SU-DHL-6 (cell line): ENCODE data around the gene CCDC40.

Experiments used
- EZH2phosphoT487 ChIP-seq: fragments of 200-600 bp; sonication (generic), shearing (Covaris generic); conservative IDR thresholded peaks from 2 replicates; pipeline ENCODE4 v1.6.1; 2018; ENCODE audit warnings: mild to moderate bottlenecking, antibody characterized with exemption, low read length, moderate library complexity, mixed read lengths
- TF ChIP-seq, protein P1 (sequence below): fragments of 200-600 bp; sonication (generic); IDR thresholded peaks from one replicate; pipeline ENCODE4 v1.5.1; 2017; ENCODE audit warnings: antibody characterized with exemption, mild to moderate bottlenecking, low read length, moderate library complexity; ENCODE audit not compliant: insufficient read depth, poor library complexity, severe bottlenecking

DNA sequence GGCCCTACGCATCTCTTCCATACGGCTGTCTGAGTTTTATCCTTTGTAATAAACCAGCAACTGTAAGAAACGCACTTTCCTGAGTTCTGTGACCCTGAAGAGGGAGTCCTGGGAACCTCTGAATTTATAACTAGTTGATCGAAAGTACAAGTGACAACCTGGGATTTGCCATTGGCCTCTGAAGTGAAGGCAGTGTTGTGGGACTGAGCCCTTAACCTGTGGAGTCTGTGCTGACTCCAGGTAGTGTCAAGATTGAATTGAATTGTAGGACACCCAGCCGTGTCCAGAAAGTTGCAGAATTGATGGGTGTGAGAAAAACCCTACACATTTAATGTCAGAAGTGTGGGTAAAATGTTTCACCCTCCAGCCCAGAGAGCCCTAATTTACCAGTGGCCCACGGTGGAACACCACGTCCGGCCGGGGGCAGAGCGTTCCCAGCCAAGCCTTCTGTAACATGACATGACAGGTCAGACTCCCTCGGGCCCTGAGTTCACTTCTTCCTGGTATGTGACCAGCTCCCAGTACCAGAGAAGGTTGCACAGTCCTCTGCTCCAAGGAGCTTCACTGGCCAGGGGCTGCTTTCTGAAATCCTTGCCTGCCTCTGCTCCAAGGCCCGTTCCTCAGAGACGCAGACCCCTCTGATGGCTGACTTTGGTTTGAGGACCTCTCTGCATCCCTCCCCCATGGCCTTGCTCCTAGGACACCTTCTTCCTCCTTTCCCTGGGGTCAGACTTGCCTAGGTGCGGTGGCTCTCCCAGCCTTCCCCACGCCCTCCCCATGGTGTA is 66.4 kb downstream of the CCDC40 start:
- TF ChIP-seq, protein P1, sequence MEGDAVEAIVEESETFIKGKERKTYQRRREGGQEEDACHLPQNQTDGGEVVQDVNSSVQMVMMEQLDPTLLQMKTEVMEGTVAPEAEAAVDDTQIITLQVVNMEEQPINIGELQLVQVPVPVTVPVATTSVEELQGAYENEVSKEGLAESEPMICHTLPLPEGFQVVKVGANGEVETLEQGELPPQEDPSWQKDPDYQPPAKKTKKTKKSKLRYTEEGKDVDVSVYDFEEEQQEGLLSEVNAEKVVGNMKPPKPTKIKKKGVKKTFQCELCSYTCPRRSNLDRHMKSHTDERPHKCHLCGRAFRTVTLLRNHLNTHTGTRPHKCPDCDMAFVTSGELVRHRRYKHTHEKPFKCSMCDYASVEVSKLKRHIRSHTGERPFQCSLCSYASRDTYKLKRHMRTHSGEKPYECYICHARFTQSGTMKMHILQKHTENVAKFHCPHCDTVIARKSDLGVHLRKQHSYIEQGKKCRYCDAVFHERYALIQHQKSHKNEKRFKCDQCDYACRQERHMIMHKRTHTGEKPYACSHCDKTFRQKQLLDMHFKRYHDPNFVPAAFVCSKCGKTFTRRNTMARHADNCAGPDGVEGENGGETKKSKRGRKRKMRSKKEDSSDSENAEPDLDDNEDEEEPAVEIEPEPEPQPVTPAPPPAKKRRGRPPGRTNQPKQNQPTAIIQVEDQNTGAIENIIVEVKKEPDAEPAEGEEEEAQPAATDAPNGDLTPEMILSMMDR: no peak
- no peak for TF ChIP-seq EZH2phosphoT487
